ENCODE results near the gene AKAP9.

Gene AKAP9

DNA sequence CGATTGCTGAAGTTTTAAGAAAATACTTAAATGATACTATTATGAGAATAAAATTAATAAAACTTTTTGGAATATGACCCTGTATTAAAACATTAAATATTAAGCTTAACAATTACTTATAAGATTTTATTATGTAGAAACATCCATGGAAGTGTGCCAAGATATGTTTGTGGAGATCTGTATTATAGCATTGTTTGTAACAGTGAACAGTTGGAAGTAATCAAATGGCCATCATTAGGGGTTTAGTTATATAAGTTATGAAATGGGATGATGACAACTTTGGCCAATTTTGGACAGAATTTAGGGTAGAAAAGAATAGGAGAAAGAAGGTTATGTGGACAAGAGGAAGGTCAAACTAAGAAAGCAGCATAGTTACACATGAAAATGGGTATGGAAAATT lies 88.0 kb downstream of the AKAP9 start:
- Histone ChIP-seq H3K79me2 (ENCODE audit: insufficient read depth, low read length) (no peaks in the 10 kb centered on the region), H3K9ac (ENCODE audit: low read length) (no peak overlapping the region), H3K36me3 (ENCODE audit: low read length) (peaks cover 3% of the 10 kb centered on the region; the same call in 1 of the 2 replicates), H3K9me3 (ENCODE audit: insufficient read depth, low read length) (no peaks in the 10 kb centered on the region), H4K20me1 (ENCODE audit: low read depth, low read length) (no peaks in the 10 kb centered on the region), H3F3A (ENCODE audit: insufficient read depth) (no peaks in the 10 kb centered on the region), H3K9me2 (replicated peaks; ENCODE audit: insufficient read depth, low read length) (no peaks in the 10 kb centered on the region), H2AFZ (ENCODE audit: low read depth, low read length, severe bottlenecking) (no peak overlapping the region), H3K27me3 (ENCODE audit: low read length) (no peaks in the 10 kb centered on the region), H3K4me3 (ENCODE audit: insufficient read depth, low read length, poor library complexity, severe bottlenecking) (no peak overlapping the region), H3K27ac (ENCODE audit: low read depth, low read length) (no peak overlapping the region), H3K4me2 (ENCODE audit: low read depth, low read length, poor library complexity, severe bottlenecking) (no peak overlapping the region)
- TF ChIP-seq EZH2phosphoT487 (conservative IDR thresholded peaks at IDR 0.05; ENCODE audit: low read length), result no peak
- TF ChIP-seq, protein P1, sequence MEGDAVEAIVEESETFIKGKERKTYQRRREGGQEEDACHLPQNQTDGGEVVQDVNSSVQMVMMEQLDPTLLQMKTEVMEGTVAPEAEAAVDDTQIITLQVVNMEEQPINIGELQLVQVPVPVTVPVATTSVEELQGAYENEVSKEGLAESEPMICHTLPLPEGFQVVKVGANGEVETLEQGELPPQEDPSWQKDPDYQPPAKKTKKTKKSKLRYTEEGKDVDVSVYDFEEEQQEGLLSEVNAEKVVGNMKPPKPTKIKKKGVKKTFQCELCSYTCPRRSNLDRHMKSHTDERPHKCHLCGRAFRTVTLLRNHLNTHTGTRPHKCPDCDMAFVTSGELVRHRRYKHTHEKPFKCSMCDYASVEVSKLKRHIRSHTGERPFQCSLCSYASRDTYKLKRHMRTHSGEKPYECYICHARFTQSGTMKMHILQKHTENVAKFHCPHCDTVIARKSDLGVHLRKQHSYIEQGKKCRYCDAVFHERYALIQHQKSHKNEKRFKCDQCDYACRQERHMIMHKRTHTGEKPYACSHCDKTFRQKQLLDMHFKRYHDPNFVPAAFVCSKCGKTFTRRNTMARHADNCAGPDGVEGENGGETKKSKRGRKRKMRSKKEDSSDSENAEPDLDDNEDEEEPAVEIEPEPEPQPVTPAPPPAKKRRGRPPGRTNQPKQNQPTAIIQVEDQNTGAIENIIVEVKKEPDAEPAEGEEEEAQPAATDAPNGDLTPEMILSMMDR (IDR thresholded peaks at IDR 0.05; ENCODE audit: insufficient read depth, low read length, poor library complexity, severe bottlenecking), result no peak

DNA sequence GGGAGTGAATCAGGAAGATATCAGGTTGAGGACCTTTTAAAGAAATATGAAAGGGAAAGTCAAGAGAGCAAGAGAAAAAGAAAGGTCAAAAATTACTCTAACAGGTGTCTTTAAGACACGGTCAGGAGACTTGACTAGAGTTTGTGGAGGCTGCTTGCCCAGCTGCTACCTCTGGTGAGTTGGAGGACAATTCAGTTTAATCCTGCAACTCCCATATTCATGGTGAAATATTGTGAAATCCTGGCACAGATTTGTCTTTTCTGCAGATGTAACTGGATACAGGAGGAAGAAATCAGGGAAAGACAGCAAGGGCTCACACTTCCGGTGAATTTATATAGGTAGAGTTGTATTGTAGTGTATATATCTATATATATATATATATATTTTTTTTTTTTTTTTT lies 93.5 kb downstream of the AKAP9 start:
- Histone ChIP-seq H3K27ac (ENCODE audit: low read depth, low read length) (no peak overlapping the region), H3K27me3 (ENCODE audit: low read length) (no peaks in the 10 kb centered on the region), H3K79me2 (ENCODE audit: insufficient read depth, low read length) (no peaks in the 10 kb centered on the region), H4K20me1 (ENCODE audit: low read depth, low read length) (no peaks in the 10 kb centered on the region), H3K4me2 (ENCODE audit: low read depth, low read length, poor library complexity, severe bottlenecking) (no peak overlapping the region), H3K4me3 (ENCODE audit: insufficient read depth, low read length, poor library complexity, severe bottlenecking) (no peak overlapping the region), H3K9me3 (ENCODE audit: insufficient read depth, low read length) (no peaks in the 10 kb centered on the region), H2AFZ (ENCODE audit: low read depth, low read length, severe bottlenecking) (no peak overlapping the region), H3F3A (ENCODE audit: insufficient read depth) (no peaks in the 10 kb centered on the region), H3K9me2 (replicated peaks; ENCODE audit: insufficient read depth, low read length) (no peaks in the 10 kb centered on the region), H3K36me3 (ENCODE audit: low read length) (peaks cover 4% of the 10 kb centered on the region; the same call in 1 of the 2 replicates), H3K9ac (ENCODE audit: low read length) (no peak overlapping the region)
- TF ChIP-seq, protein P1 (IDR thresholded peaks at IDR 0.05; ENCODE audit: insufficient read depth, low read length, poor library complexity, severe bottlenecking), result no peak
- no peak for TF ChIP-seq EZH2phosphoT487 (conservative IDR thresholded peaks at IDR 0.05; ENCODE audit: low read length)

DNA sequence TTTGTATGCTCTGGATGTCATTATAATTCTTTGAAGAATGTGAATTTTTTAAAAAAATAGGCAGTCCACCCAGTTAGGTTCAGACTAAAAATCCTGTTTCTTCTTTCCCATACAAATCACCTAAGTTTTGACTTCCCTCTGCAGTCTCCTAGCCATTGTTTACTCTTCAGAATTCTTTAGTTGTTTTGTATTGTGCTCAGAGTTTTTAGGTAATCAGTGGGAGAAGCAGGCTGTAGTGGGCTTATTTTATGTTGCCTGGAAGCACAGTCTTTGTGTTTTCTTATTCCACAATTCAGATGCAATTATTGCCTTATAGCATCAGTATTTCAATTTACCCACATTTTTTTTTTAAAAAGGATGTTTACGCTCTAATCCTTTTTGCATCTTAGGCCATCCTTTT lies 94.9 kb downstream of the AKAP9 start:
- no peak overlapping the region for H3K27ac ChIP-seq (ENCODE audit: low read depth, low read length)
- H3K9ac ChIP-seq (ENCODE audit: low read length), result no peak overlapping the region
- H3K27me3 ChIP-seq (ENCODE audit: low read length), result no peaks in the 10 kb centered on the region
- H2AFZ ChIP-seq (ENCODE audit: low read depth, low read length, severe bottlenecking), result no peak overlapping the region
- H3K9me2 ChIP-seq (replicated peaks; ENCODE audit: insufficient read depth, low read length), result no peaks in the 10 kb centered on the region
- H3F3A ChIP-seq (ENCODE audit: insufficient read depth), result no peaks in the 10 kb centered on the region
- H3K4me3 ChIP-seq (ENCODE audit: insufficient read depth, low read length, poor library complexity, severe bottlenecking), result no peak overlapping the region
- no peak for TF ChIP-seq EZH2phosphoT487 (conservative IDR thresholded peaks at IDR 0.05; ENCODE audit: low read length)
- TF ChIP-seq, protein P1 (IDR thresholded peaks at IDR 0.05; ENCODE audit: insufficient read depth, low read length, poor library complexity, severe bottlenecking), result no peak
- H3K79me2 ChIP-seq (ENCODE audit: insufficient read depth, low read length), result no peaks in the 10 kb centered on the region
- no peaks in the 10 kb centered on the region for H3K9me3 ChIP-seq (ENCODE audit: insufficient read depth, low read length)
- H3K36me3 ChIP-seq (ENCODE audit: low read length), result peaks cover 6% of the 10 kb centered on the region; the same call in 1 of the 2 replicates
- no peaks in the 10 kb centered on the region for H4K20me1 ChIP-seq (ENCODE audit: low read depth, low read length)
- no peak overlapping the region for H3K4me2 ChIP-seq (ENCODE audit: low read depth, low read length, poor library complexity, severe bottlenecking)
